Vagina (tissue), 2 donors: ENCODE measurements around the gene MUC6.

Experiments
- POLR2A ChIP-seq, 2 donors: fragments of 450-650 bp; IDR thresholded peaks; one replicate each; pipeline ENCODE4 v1.6.1; 2017; ENCODE audit warnings: antibody characterized with exemption in 2 of 2, mild to moderate bottlenecking in 2 of 2, moderate library complexity in 2 of 2
- TF ChIP-seq, protein P1 (sequence below), 3 experiments: fragments of 450-650 bp in 2 of 3; fragments of 200-600 bp in 1 of 3; sonication (generic) in 1 of 3; IDR thresholded peaks; one replicate each; pipeline ENCODE4 v1.5.1; 2017 to 2019; ENCODE audit warnings: antibody characterized with exemption in 3 of 3, mild to moderate bottlenecking in 2 of 3, moderate library complexity in 2 of 3

DNA sequence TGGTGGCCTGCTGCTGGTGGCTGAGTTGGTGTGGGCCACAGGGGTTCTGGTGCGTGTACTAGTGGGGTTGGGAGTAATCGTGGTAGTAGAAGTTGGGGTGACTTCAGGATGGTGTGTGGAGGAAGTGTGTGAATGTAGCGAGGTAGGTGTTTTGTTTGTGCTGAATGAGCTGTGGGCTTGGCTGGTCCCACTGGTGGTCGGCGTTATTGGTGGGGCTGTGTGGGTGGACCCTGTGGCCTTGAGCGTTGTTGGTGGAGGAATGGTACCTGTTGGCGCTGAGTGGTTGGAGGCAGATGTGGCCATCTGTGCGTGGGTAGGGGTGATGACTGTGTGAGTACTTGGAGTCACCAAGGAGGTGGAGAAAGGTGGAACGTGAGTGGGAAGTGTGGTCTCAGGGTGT, 18.4 kb downstream of the MUC6 start:
- no peak for TF ChIP-seq POLR2A (IDR thresholded peaks at IDR 0.05)
- TF ChIP-seq, protein P1, sequence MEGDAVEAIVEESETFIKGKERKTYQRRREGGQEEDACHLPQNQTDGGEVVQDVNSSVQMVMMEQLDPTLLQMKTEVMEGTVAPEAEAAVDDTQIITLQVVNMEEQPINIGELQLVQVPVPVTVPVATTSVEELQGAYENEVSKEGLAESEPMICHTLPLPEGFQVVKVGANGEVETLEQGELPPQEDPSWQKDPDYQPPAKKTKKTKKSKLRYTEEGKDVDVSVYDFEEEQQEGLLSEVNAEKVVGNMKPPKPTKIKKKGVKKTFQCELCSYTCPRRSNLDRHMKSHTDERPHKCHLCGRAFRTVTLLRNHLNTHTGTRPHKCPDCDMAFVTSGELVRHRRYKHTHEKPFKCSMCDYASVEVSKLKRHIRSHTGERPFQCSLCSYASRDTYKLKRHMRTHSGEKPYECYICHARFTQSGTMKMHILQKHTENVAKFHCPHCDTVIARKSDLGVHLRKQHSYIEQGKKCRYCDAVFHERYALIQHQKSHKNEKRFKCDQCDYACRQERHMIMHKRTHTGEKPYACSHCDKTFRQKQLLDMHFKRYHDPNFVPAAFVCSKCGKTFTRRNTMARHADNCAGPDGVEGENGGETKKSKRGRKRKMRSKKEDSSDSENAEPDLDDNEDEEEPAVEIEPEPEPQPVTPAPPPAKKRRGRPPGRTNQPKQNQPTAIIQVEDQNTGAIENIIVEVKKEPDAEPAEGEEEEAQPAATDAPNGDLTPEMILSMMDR (IDR thresholded peaks at IDR 0.05), result no peak
